B cell (primary cell): ENCODE data around the gene FAM200B.

Experiments
- CTCF ChIP-seq: fragments of 200-600 bp; IDR thresholded peaks from one replicate; pipeline ENCODE4 v1.8.0; 2022; ENCODE audit warnings: antibody characterized with exemption, mild to moderate bottlenecking
- EZH2 ChIP-seq: IDR thresholded peaks from 2 replicates; pipeline ENCODE4 v1.6.1; 2012; ENCODE audit warnings: borderline replicate concordance, low read depth, mild to moderate bottlenecking, moderate library complexity, low read length; ENCODE audit not compliant: insufficient read depth, poor library complexity, severe bottlenecking

- no peak for TF ChIP-seq CTCF
- TF ChIP-seq EZH2, result no peak
Measured at GRCh38 chr4:15696866-15697265, 15.2 kb downstream of the FAM200B start.
